ENCODE measurements around the gene CHD9. TPM values are rescaled to one million over a fixed set of nuclear protein-coding genes. Genes with fewer than 3 reads are reported as not detected.

CHD9 gene
- total RNA-seq, 1 donor from 2014 or later = 20.7 TPM

DNA sequence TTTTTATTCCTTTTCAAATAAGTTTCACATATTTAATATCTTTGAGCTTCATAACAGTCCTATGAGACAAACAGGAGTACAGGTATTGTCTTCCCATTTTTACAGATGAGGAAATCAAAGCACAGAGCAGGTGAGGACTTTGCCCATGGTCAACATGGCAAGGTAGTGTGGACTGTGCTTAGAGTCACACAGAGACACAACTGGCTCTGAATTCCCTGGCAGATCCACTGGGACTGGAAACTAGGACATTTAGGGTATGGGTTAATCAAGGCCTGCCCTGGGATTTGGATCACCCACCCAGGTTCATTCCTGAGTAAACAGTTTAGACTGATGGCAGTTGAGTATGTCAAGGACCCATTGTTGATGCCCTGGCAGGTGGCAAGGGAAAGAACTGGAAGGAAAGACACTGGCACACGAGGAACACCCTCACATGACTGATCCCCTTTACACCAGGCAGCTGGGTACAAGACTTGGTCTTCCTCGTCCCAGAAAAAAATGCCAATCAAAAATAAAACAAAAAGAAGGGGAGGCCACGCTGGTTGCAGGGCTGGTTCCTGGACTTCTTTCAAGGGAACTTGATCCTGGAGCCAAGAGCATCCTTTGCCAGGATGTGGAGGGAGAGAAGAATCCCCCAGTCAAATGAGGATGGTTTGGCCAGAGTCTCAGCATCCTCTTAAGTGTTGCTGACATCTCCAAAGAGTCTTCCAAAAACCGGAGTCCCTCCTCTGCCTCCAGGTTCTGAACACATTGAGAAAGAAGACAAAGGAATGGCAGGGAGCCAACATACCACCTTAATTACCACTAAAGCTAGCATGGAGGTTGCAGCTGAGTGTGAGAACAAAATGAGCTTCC is 34.9 kb downstream of the CHD9 start:
- Mint-ChIP-seq H3K9me3 (no peaks in the 10 kb centered on the region), H3K27me3 (no peaks in the 10 kb centered on the region), H3K4me3 (no peak overlapping the region), H3K4me1 (peaks cover 31% of the 10 kb centered on the region), H3K36me3 (ENCODE audit: low read depth) (peaks cover 2% of the 10 kb centered on the region), H3K27ac (no peak overlapping the region)
- DNase-seq = no peak
- intact Hi-C loops (cut with micrococcal nuclease) = no loop called here

DNA sequence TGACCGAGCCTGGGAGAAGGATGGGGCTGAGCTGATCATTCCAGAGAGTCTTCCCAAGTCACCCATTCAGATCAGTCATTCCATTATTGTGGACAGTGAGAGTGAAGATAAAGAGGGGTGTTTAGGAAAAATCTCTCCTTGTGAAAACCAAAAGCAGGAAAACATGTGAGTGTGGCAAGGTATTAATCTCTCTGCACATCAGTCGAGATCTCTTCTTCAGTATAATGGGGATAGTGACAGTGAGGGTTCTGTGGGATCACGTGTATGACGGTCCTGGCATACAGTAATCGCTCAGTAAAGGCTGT is 35.4 kb downstream of the CHD9 start:
- DNase-seq = no peak
- peaks cover 2% of the 10 kb centered on the region for H3K36me3 Mint-ChIP-seq (ENCODE audit: low read depth)
- peaks cover 34% of the 10 kb centered on the region for H3K4me1 Mint-ChIP-seq
- H3K27ac Mint-ChIP-seq = no peak overlapping the region
- no peaks in the 10 kb centered on the region for H3K27me3 Mint-ChIP-seq
- intact Hi-C loops (cut with micrococcal nuclease) = no loop called here
- no peak overlapping the region for H3K4me3 Mint-ChIP-seq
- no peaks in the 10 kb centered on the region for H3K9me3 Mint-ChIP-seq

GRCh38 chr16:53090591-53091411 is 36.0 kb downstream of the CHD9 start:
- no peak overlapping the region for H3K4me3 Mint-ChIP-seq
- DNase-seq = no peak

DNA sequence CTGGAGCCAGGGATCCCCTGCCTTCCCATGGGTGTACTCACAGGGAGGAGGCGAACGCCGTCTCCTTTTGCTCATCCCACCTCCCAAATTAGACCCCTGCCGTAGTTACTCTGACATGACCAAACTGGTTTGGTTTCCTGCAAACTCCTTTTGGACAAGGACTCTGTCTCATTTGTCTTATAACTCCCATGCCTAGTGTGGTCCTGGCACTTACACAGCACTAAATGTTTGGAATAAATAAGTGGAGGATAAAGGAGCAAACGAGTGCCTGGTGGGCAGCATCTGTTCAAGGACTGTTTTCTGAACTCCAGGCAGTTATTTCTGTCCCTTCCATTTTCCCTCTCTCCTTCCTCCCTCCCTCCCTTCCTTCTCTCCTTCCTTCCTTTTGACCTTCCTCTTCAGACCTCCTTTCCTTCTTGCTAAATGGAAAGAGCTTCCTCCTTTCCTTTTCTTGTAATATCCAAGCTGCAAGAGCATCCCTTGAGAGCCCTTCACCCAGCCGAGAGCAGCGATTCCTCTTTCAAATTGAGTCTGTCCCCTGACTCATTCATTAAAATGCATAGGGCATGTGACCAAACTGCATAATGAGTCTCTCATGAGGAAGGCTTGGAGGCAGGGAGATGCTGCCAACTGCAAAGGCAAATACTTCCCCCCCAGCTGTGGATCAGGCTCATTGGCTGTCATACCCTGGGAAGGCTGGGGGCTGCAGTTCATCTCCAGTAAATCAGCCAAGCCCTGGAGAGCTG is 36.8 kb downstream of the CHD9 start:
- intact Hi-C loops (cut with micrococcal nuclease) = no loop called here
- peaks cover 2% of the 10 kb centered on the region for H3K36me3 Mint-ChIP-seq (ENCODE audit: low read depth)

More at GRCh38 chr16:53090591-53091411, 36.0 kb downstream of the CHD9 start:
- intact Hi-C loops (cut with micrococcal nuclease) = no loop called here
- Mint-ChIP-seq H3K9me3 (no peaks in the 10 kb centered on the region), H3K27me3 (no peaks in the 10 kb centered on the region), H3K36me3 (ENCODE audit: low read depth) (peaks cover 2% of the 10 kb centered on the region), H3K27ac (no peak overlapping the region), H3K4me1 (peaks cover 33% of the 10 kb centered on the region)

GRCh38 chr16:53092284-53092683 is 37.5 kb downstream of the CHD9 start:
- no peaks in the 10 kb centered on the region for H3K9me3 Mint-ChIP-seq
- H3K27ac Mint-ChIP-seq = no peak overlapping the region
- DNase-seq = no peak
- intact Hi-C loops (cut with micrococcal nuclease) = no loop called here
- H3K4me3 Mint-ChIP-seq = no peak overlapping the region
- peaks cover 33% of the 10 kb centered on the region for H3K4me1 Mint-ChIP-seq
- H3K36me3 Mint-ChIP-seq (ENCODE audit: low read depth) = peaks cover 2% of the 10 kb centered on the region
- no peaks in the 10 kb centered on the region for H3K27me3 Mint-ChIP-seq

More for the DNA sequence above, 36.8 kb downstream of the CHD9 start:
- Mint-ChIP-seq H3K4me3 (no peak overlapping the region), H3K4me1 (peaks cover 32% of the 10 kb centered on the region), H3K9me3 (no peaks in the 10 kb centered on the region), H3K27me3 (no peaks in the 10 kb centered on the region), H3K27ac (no peak overlapping the region)
- DNase-seq = no peak

GRCh38 chr16:53093162-53093744 is 38.5 kb downstream of the CHD9 start:
- peaks cover 2% of the 10 kb centered on the region for H3K36me3 Mint-ChIP-seq (ENCODE audit: low read depth)
- H3K4me3 Mint-ChIP-seq = no peak overlapping the region
- H3K4me1 Mint-ChIP-seq = peaks cover 33% of the 10 kb centered on the region
- no peak for DNase-seq
- no peaks in the 10 kb centered on the region for H3K27me3 Mint-ChIP-seq
- no peaks in the 10 kb centered on the region for H3K9me3 Mint-ChIP-seq
- intact Hi-C loops (cut with micrococcal nuclease) = no loop called here
- no peak overlapping the region for H3K27ac Mint-ChIP-seq

GRCh38 chr16:53094013-53094630 is 39.3 kb downstream of the CHD9 start:
- DNase-seq = peak; percentile 63
- Mint-ChIP-seq H3K9me3 (no peaks in the 10 kb centered on the region), H3K27me3 (no peaks in the 10 kb centered on the region), H3K4me3 (no peak overlapping the region), H3K4me1 (peaks cover 38% of the 10 kb centered on the region), H3K27ac (no peak overlapping the region), H3K36me3 (ENCODE audit: low read depth) (peaks cover 2% of the 10 kb centered on the region)
- intact Hi-C loops (cut with micrococcal nuclease) = no loop called here

- Mint-ChIP-seq H3K4me1 (peaks cover 28% of the 10 kb centered on the region), H3K36me3 (ENCODE audit: low read depth) (no peaks in the 10 kb centered on the region), H3K27me3 (no peaks in the 10 kb centered on the region), H3K27ac (no peak overlapping the region), H3K4me3 (no peak overlapping the region), H3K9me3 (no peaks in the 10 kb centered on the region)
- intact Hi-C loops (cut with micrococcal nuclease) = no loop called here
- DNase-seq = no peak
Measured at GRCh38 chr16:53097190-53097589, 42.4 kb downstream of the CHD9 start.

GRCh38 chr16:53098526-53099317 is 43.9 kb downstream of the CHD9 start:
- DNase-seq = peak; percentile 75
- intact Hi-C loops (cut with micrococcal nuclease) = loop anchor here (1.0 to 2.0 kb wide), 2 partner anchors 31 to 44 kb away; partner anchors contain the start of gene CHD9
- Mint-ChIP-seq H3K9me3 (no peaks in the 10 kb centered on the region), H3K27me3 (no peaks in the 10 kb centered on the region), H3K36me3 (ENCODE audit: low read depth) (no peaks in the 10 kb centered on the region), H3K4me1 (peaks cover 24% of the 10 kb centered on the region), H3K4me3 (peak overlapping the region; percentile 81), H3K27ac (peak overlapping the region; percentile 93)

DNA sequence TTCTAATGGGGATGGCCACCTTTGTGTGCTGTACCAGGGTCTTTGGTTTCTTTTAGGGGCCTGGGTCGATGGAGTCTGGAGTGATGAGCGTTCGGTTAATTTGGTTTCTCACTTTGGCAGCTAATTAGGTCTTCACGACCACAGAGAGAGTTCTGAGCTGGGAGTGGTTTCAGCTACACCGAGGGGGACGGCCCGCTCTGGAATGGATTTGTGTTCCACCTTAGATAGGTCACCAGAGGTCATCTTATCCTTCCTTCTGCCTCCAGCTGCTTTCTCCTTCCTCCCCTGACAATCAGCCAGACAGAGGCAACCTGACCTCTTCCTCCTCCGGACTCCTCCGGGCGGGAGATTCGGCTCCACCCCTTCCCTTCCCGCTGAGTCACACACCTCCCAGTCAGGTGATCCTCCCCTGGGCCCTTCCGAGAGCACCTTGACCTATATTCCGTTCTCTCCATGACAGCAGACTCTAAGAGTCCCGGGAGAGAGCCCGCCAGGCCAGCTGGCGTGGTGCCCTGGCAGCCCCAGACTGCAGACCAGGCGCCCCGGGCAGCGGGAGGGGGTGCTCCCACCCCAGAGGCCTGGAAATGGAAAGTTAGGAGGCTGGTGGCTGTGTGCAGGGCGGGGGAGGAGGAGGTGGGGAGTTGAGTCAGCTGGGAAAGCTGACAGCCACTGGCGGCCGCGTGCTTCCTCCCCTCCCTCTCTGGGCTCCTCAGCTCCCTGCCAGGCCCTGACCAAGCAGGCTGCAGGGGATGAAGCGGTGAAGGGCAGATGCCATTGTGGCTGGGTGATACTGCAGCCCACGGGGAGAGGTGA is 44.7 kb downstream of the CHD9 start:
- intact Hi-C loops (cut with micrococcal nuclease) = loop anchor here (1.0 to 2.0 kb wide), 2 partner anchors 30 to 45 kb away; partner anchors contain the start of gene CHD9
- Mint-ChIP-seq H3K36me3 (ENCODE audit: low read depth) (peaks cover 3% of the 10 kb centered on the region), H3K4me1 (peaks cover 17% of the 10 kb centered on the region), H3K9me3 (no peaks in the 10 kb centered on the region), H3K4me3 (peak overlapping the region; percentile 81), H3K27me3 (no peaks in the 10 kb centered on the region), H3K27ac (peak overlapping the region; percentile 93)
- DNase-seq = peak; percentile 84

DNA sequence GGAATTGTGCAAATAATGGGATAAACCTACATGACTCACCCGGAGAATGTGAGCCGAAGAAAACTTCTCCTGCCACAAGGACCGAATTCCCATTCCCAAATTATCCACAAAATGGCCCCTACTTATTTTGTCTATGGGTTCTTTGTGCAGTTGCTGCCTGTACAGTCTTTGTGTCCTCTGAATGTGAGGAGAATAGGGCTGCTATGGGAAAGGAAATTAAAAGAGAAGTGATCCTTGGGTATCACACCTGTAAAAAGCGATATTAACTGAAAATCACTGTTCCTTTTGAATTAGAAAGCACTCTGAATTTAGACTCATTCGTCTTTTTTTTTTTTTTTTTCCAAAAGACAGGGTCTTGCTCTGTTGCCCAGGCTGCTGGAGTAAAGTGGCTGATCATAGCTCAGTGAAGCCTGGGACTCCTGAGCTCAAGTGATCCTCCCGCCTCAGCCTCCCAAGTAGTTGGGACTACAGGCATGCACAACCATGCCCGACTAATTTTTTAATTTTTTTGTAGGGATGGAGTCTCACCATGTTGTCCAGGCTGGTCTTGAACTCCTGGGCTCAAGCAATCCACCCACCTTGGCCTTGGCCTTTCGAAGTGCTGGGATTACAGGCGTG is 45.4 kb downstream of the CHD9 start:
- intact Hi-C loops (cut with micrococcal nuclease) = no loop called here
- no peaks in the 10 kb centered on the region for H3K9me3 Mint-ChIP-seq
- H3K4me1 Mint-ChIP-seq = peaks cover 14% of the 10 kb centered on the region
- DNase-seq = no peak
- peaks cover 3% of the 10 kb centered on the region for H3K36me3 Mint-ChIP-seq (ENCODE audit: low read depth)
- no peak overlapping the region for H3K27ac Mint-ChIP-seq
- peak overlapping the region; percentile 81 for H3K4me3 Mint-ChIP-seq
- H3K27me3 Mint-ChIP-seq = no peaks in the 10 kb centered on the region

DNA sequence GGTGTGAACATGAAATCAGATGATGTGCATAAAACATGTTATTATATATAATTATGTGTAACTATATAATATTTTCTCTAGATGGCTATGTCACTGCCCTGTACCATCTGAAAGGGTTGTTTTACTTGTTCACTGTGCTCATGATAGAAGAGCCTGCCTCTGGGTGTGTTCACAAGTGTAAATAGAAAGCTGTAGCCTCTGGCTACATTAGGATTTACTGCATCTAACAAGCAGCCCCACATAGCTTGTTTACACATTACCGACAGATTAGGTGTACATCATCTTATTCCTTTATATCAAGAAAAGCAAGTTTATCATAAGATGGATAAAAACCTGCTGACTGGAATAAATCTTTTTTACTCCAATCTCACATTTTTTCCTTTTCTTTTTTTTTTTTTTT is 46.1 kb downstream of the CHD9 start:
- H3K9me3 Mint-ChIP-seq = no peaks in the 10 kb centered on the region
- H3K27ac Mint-ChIP-seq = no peak overlapping the region
- H3K4me1 Mint-ChIP-seq = peaks cover 14% of the 10 kb centered on the region
- intact Hi-C loops (cut with micrococcal nuclease) = no loop called here
- H3K27me3 Mint-ChIP-seq = no peaks in the 10 kb centered on the region
- H3K36me3 Mint-ChIP-seq (ENCODE audit: low read depth) = peaks cover 3% of the 10 kb centered on the region
- DNase-seq = no peak
- peak overlapping the region; percentile 81 for H3K4me3 Mint-ChIP-seq
